ENCODE results near the gene CACNG5. TPM values are rescaled to one million over a fixed set of nuclear protein-coding genes. Genes with fewer than 3 reads are reported as not detected.

Gene CACNG5
- total and polyA plus RNA-seq, 2 experiments from 2014 or later: 1.8 to 3.3 TPM

DNA sequence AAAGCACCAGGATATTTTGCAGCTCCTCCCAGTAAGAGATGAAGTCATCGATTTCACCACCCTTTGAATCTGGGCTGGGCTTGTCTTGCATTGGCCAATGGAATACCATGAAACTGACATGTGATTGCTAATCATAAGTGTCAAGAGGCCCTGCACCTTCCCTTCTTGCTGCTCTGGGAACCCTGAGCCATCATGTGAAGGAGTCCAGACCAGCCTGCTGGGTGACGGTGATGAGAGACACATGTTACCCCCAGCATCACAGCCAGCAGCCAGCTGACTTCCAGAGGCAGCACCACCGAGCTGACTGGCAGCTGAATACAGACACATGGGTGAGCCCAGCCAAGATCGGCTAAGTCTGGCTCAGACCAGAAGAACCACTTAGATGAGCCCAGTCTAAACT lies 86.0 kb downstream of the CACNG5 start:
- no peak overlapping the region for H3K4me3 Mint-ChIP-seq
- no peaks in the 10 kb centered on the region; the same call in 2 of the 3 replicates for H3K4me1 Mint-ChIP-seq
- no peak for ATAC-seq
- Histone ChIP-seq H3K27ac (ENCODE audit: low read depth) (no peak overlapping the region), H4K20me1 (replicated peaks; ENCODE audit: insufficient read depth) (no peaks in the 10 kb centered on the region), H3K4me2 (no peak overlapping the region), H3K79me2 (replicated peaks; ENCODE audit: insufficient read depth) (no peaks in the 10 kb centered on the region), H3K27me3 (ENCODE audit: insufficient read depth) (no peaks in the 10 kb centered on the region), H3F3A (replicated peaks; ENCODE audit: low read depth) (no peaks in the 10 kb centered on the region), H3K4me1 (ENCODE audit: insufficient read depth) (no peaks in the 10 kb centered on the region), H2AFZ (no peak overlapping the region), H3K9me2 (ENCODE audit: insufficient read depth) (no peaks in the 10 kb centered on the region), H3K36me3 (ENCODE audit: insufficient read depth) (no peaks in the 10 kb centered on the region), H3K4me3 (no peak overlapping the region)
- H3K36me3 Mint-ChIP-seq (ENCODE audit: low read depth): no peaks in the 10 kb centered on the region
- peaks cover 6% of the 10 kb centered on the region; the same call in 2 of the 3 replicates for H3K9me3 Mint-ChIP-seq
- H3K27ac Mint-ChIP-seq: no peak overlapping the region
- peaks cover 5% of the 10 kb centered on the region for H3K27me3 Mint-ChIP-seq (ENCODE audit: insufficient read depth, low read depth, poor library complexity)
- DNase-seq (ENCODE audit: low spot score): no peak
- TF ChIP-seq ZNF331 (CRISPR knock-in tag; IDR thresholded peaks at IDR 0.05; ENCODE audit: low read depth) (peak; percentile 56), NANOG (IDR thresholded peaks at IDR 0.05; ENCODE audit: borderline replicate concordance) (no peak), STAT1 (IDR thresholded peaks at IDR 0.05; ENCODE audit: unreplicated experiment) (no peak), JUNB (IDR thresholded peaks at IDR 0.05; ENCODE audit: unreplicated experiment) (no peak)

DNA sequence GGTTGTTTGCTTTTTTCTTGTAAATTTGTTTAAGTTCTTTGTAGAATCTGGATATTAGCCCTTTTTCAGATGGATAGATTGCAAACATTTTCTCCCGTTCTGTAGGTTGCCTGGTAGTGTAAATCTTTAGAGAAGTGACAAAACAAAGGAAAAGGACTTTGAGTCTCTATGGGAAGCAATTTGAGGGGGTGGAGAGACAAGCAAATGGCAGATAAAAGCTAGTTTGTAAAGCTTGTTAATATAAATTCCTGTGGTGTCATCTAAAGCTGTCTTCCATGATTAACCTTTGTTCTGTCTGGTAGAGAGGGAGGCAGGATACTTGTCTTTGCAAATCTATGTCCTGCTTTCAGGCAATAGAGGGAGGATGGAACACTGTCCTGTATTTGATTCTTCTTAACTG lies 89.0 kb downstream of the CACNG5 start:
- ATAC-seq (no peak), DNase-seq (ENCODE audit: low spot score) (no peak)
- no peaks in the 10 kb centered on the region for H3K36me3 ChIP-seq (ENCODE audit: insufficient read depth)
- no peaks in the 10 kb centered on the region for H3K27me3 ChIP-seq (ENCODE audit: insufficient read depth)
- H3K4me3 ChIP-seq: no peak overlapping the region
- Mint-ChIP-seq H3K4me3 (no peak overlapping the region), H3K27me3 (ENCODE audit: insufficient read depth, low read depth, poor library complexity) (no peaks in the 10 kb centered on the region), H3K36me3 (ENCODE audit: low read depth) (no peaks in the 10 kb centered on the region), H3K4me1 (no peaks in the 10 kb centered on the region; the same call in 2 of the 3 replicates), H3K27ac (no peak overlapping the region), H3K9me3 (peaks cover 6% of the 10 kb centered on the region; the same call in 2 of the 3 replicates)
- no peak overlapping the region for H2AFZ ChIP-seq
- H3K79me2 ChIP-seq (replicated peaks; ENCODE audit: insufficient read depth): no peaks in the 10 kb centered on the region
- no peaks in the 10 kb centered on the region for H3K9me2 ChIP-seq (ENCODE audit: insufficient read depth)
- no peaks in the 10 kb centered on the region for H3K4me1 ChIP-seq (ENCODE audit: insufficient read depth)
- no peaks in the 10 kb centered on the region for H4K20me1 ChIP-seq (replicated peaks; ENCODE audit: insufficient read depth)
- no peak overlapping the region for H3K27ac ChIP-seq (ENCODE audit: low read depth)
- no peaks in the 10 kb centered on the region for H3F3A ChIP-seq (replicated peaks; ENCODE audit: low read depth)
- no peak overlapping the region for H3K4me2 ChIP-seq
- TF ChIP-seq JUNB (IDR thresholded peaks at IDR 0.05; ENCODE audit: unreplicated experiment): no peak
- TF ChIP-seq, protein P1, sequence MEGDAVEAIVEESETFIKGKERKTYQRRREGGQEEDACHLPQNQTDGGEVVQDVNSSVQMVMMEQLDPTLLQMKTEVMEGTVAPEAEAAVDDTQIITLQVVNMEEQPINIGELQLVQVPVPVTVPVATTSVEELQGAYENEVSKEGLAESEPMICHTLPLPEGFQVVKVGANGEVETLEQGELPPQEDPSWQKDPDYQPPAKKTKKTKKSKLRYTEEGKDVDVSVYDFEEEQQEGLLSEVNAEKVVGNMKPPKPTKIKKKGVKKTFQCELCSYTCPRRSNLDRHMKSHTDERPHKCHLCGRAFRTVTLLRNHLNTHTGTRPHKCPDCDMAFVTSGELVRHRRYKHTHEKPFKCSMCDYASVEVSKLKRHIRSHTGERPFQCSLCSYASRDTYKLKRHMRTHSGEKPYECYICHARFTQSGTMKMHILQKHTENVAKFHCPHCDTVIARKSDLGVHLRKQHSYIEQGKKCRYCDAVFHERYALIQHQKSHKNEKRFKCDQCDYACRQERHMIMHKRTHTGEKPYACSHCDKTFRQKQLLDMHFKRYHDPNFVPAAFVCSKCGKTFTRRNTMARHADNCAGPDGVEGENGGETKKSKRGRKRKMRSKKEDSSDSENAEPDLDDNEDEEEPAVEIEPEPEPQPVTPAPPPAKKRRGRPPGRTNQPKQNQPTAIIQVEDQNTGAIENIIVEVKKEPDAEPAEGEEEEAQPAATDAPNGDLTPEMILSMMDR (conservative IDR thresholded peaks at IDR 0.05; ENCODE audit: low read depth in 2 of 2): no peak
- TF ChIP-seq POLR2AphosphoS5 (IDR thresholded peaks at IDR 0.05; ENCODE audit: low read depth): no peak
- TF ChIP-seq ZNF331 (CRISPR knock-in tag; IDR thresholded peaks at IDR 0.05; ENCODE audit: low read depth): no peak
- no peak for TF ChIP-seq EZH2 (IDR thresholded peaks at IDR 0.05; ENCODE audit: low read depth, unreplicated experiment)
- TF ChIP-seq, protein P2, sequence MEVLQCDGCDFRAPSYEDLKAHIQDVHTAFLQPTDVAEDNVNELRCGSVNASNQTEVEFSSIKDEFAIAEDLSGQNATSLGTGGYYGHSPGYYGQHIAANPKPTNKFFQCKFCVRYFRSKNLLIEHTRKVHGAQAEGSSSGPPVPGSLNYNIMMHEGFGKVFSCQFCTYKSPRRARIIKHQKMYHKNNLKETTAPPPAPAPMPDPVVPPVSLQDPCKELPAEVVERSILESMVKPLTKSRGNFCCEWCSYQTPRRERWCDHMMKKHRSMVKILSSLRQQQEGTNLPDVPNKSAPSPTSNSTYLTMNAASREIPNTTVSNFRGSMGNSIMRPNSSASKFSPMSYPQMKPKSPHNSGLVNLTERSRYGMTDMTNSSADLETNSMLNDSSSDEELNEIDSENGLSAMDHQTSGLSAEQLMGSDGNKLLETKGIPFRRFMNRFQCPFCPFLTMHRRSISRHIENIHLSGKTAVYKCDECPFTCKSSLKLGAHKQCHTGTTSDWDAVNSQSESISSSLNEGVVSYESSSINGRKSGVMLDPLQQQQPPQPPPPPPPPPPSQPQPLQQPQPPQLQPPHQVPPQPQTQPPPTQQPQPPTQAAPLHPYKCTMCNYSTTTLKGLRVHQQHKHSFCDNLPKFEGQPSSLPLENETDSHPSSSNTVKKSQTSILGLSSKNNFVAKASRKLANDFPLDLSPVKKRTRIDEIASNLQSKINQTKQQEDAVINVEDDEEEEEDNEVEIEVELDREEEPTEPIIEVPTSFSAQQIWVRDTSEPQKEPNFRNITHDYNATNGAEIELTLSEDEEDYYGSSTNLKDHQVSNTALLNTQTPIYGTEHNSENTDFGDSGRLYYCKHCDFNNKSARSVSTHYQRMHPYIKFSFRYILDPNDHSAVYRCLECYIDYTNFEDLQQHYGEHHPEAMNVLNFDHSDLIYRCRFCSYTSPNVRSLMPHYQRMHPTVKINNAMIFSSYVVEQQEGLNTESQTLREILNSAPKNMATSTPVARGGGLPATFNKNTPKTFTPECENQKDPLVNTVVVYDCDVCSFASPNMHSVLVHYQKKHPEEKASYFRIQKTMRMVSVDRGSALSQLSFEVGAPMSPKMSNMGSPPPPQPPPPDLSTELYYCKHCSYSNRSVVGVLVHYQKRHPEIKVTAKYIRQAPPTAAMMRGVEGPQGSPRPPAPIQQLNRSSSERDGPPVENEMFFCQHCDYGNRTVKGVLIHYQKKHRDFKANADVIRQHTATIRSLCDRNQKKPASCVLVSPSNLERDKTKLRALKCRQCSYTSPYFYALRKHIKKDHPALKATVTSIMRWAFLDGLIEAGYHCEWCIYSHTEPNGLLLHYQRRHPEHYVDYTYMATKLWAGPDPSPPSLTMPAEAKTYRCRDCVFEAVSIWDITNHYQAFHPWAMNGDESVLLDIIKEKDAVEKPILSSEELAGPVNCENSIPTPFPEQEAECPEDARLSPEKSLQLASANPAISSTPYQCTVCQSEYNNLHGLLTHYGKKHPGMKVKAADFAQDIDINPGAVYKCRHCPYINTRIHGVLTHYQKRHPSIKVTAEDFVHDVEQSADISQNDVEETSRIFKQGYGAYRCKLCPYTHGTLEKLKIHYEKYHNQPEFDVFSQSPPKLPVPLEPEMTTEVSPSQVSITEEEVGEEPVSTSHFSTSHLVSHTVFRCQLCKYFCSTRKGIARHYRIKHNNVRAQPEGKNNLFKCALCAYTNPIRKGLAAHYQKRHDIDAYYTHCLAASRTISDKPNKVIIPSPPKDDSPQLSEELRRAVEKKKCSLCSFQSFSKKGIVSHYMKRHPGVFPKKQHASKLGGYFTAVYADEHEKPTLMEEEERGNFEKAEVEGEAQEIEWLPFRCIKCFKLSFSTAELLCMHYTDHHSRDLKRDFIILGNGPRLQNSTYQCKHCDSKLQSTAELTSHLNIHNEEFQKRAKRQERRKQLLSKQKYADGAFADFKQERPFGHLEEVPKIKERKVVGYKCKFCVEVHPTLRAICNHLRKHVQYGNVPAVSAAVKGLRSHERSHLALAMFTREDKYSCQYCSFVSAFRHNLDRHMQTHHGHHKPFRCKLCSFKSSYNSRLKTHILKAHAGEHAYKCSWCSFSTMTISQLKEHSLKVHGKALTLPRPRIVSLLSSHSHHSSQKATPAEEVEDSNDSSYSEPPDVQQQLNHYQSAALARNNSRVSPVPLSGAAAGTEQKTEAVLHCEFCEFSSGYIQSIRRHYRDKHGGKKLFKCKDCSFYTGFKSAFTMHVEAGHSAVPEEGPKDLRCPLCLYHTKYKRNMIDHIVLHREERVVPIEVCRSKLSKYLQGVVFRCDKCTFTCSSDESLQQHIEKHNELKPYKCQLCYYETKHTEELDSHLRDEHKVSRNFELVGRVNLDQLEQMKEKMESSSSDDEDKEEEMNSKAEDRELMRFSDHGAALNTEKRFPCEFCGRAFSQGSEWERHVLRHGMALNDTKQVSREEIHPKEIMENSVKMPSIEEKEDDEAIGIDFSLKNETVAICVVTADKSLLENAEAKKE (CRISPR knock-in tag; IDR thresholded peaks at IDR 0.05): no peak
- no peak for TF ChIP-seq STAT1 (IDR thresholded peaks at IDR 0.05; ENCODE audit: unreplicated experiment)
- no peak for TF ChIP-seq CREB1 (CRISPR knock-in tag; IDR thresholded peaks at IDR 0.05; ENCODE audit: low read depth)
- TF ChIP-seq, protein P3, sequence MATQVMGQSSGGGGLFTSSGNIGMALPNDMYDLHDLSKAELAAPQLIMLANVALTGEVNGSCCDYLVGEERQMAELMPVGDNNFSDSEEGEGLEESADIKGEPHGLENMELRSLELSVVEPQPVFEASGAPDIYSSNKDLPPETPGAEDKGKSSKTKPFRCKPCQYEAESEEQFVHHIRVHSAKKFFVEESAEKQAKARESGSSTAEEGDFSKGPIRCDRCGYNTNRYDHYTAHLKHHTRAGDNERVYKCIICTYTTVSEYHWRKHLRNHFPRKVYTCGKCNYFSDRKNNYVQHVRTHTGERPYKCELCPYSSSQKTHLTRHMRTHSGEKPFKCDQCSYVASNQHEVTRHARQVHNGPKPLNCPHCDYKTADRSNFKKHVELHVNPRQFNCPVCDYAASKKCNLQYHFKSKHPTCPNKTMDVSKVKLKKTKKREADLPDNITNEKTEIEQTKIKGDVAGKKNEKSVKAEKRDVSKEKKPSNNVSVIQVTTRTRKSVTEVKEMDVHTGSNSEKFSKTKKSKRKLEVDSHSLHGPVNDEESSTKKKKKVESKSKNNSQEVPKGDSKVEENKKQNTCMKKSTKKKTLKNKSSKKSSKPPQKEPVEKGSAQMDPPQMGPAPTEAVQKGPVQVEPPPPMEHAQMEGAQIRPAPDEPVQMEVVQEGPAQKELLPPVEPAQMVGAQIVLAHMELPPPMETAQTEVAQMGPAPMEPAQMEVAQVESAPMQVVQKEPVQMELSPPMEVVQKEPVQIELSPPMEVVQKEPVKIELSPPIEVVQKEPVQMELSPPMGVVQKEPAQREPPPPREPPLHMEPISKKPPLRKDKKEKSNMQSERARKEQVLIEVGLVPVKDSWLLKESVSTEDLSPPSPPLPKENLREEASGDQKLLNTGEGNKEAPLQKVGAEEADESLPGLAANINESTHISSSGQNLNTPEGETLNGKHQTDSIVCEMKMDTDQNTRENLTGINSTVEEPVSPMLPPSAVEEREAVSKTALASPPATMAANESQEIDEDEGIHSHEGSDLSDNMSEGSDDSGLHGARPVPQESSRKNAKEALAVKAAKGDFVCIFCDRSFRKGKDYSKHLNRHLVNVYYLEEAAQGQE (IDR thresholded peaks at IDR 0.05; ENCODE audit: unreplicated experiment): no peak

All from GM23338 (cell line).